PC-9 (cell line): Measurements from ENCODE around the gene CROCC2.

Experiments used
- CTCF ChIP-seq: fragments of 200-600 bp; sonication (generic); conservative IDR thresholded peaks from 2 replicates; pipeline ENCODE4 v1.6.1; 2017; ENCODE audit warnings: mixed run types, antibody characterized with exemption, mild to moderate bottlenecking, moderate library complexity
- EZH2 ChIP-seq: fragments of 200-600 bp; sonication (generic); IDR thresholded peaks from 2 replicates; pipeline ENCODE4 v1.8.0; 2017; ENCODE audit warnings: antibody characterized with exemption, low read depth

- no peak for TF ChIP-seq CTCF
- TF ChIP-seq EZH2: no peak
These were observed 97.9 kb downstream of the CROCC2 start for GRCh38 chr2:241003830-241004564.
